Adrenal gland (tissue), 12 donors: ENCODE measurements around the gene POLR1A. TPM values are rescaled to one million over a fixed set of nuclear protein-coding genes. Genes with fewer than 3 reads are reported as not detected.
A peak's percentile ranks its signal among the peaks of the same experiment; 100 is the strongest.

Experiments
- DNase-seq, 7 donors: peaks; one replicate each; pipeline ENCODE4 v3.0.0-alpha.2; 2019 to 2020
- H3K27ac ChIP-seq, 5 donors: fragments of 200-600 bp; sonication (generic) in 4 of 5; 1 replicate in 3 of 5; 2 replicates in 2 of 5; pipeline versions ENCODE4 v1.5.1 to v1.8.0; 2016 to 2020; ENCODE audit warnings: mild to moderate bottlenecking in 1 of 5
- H3K27me3 ChIP-seq: fragments of 200-600 bp; 2 replicates; pipeline ENCODE4 v1.8.0; 2021
- H3K36me3 ChIP-seq, 2 donors: fragments of 200-600 bp; replicated peaks in 1 of 2; 1 replicate in 1 of 2; 2 replicates in 1 of 2; pipeline versions ENCODE4 v1.5.1 to v1.8.0; 2018 to 2022
- H3K4me1 ChIP-seq, 2 donors: fragments of 200-600 bp; replicated peaks in 1 of 2; 1 replicate in 1 of 2; 2 replicates in 1 of 2; pipeline versions ENCODE4 v1.5.1 to v1.8.0; 2018 to 2021
- H3K4me3 ChIP-seq, 4 donors: fragments of 200-600 bp; sonication (generic) in 3 of 4; one replicate each; pipeline ENCODE4 v1.5.1; 2016 to 2018
- H3K9me3 ChIP-seq, 3 donors: fragments of 200-600 bp; sonication (generic) in 1 of 3; replicated peaks in 1 of 3; 1 replicate in 2 of 3; 2 replicates in 1 of 3; pipeline versions ENCODE4 v1.5.1 to v1.8.0; 2016 to 2021
- POLR2A ChIP-seq, 2 donors: fragments of 450-650 bp; IDR thresholded peaks; one replicate each; pipeline ENCODE4 v1.6.1; 2017; ENCODE audit warnings: antibody characterized with exemption in 2 of 2, mild to moderate bottlenecking in 2 of 2, moderate library complexity in 1 of 2
- WGBS, 4 donors: extraction: QIAGEN DNeasy Blood & Tissue Kit in 2 of 4; methylation state at CpG; one replicate each; pipeline versions ENCODE4 v1.1.5 to v1.1.7; 2013 to 2017; 5-methylcytosine and 5-hydroxymethylcytosine counted together
- intact Hi-C, 2 donors: fragments of 100-400 bp; cut with DNase I; formaldehyde crosslinking; loops; one replicate each; pipeline versions ENCODE4 v1.14.1 to v1.15.0; 2022 to 2023
- polyA plus RNA-seq, 3 donors: library from polyadenylated mRNA; stranded (reverse); fragments of 200-250 nt in 2 of 3; fragments of 350-450 nt in 1 of 3; fragmentation: Illumina TruSeq in 1 of 3; extraction: RNeasy Lipid Tissue Mini Kit (QIAGEN cat#74804) in 1 of 3; gene quantifications; one replicate each; pipeline ENCODE4 v1.2.3, GENCODE V29; 2013 to 2014
- total RNA-seq, 9 donors: library from RNA; depleted of rRNA in 4 of 9; stranded (reverse); fragments of >200 nt in 4 of 9; fragments of 120-200 nt in 1 of 9; fragmentation: NEBNext Ultra II Directional in 1 of 9; extraction: Animal tissue kit (Norgen Biotek cat#: 25700) in 1 of 9; gene quantifications; one replicate each; pipeline versions ENCODE4 v1.1.0 to v1.2.4, GENCODE V29; 2013 to 2023
- TF ChIP-seq, protein P1 (sequence below), 6 experiments: fragments of 450-650 bp in 4 of 6; fragments of 200-600 bp in 2 of 6; sonication (generic) in 1 of 6; IDR thresholded peaks; 1 replicate in 5 of 6; 2 replicates in 1 of 6; pipeline versions ENCODE4 v1.5.1 to v1.8.0; 2016 to 2021; ENCODE audit warnings: antibody characterized with exemption in 6 of 6, mild to moderate bottlenecking in 2 of 6, moderate library complexity in 1 of 6
- donor health status: healthy with polysubstance abuse.
- donor health status: Bipolar disorder and iron deficiency.
- donor health status: DM: yes; HTN: yes; CAD: no.
- donor health status: DM: no; HTN: no; CAD: no.
- donor health status: DM: no; HTN: no; CAD: no.
- donor health status: DM: yes; HTN: yes; CAD: no.

Gene POLR1A
- total and polyA plus RNA-seq, 12 donors, result 4.6 to 50.1 (median 26.2) TPM

DNA sequence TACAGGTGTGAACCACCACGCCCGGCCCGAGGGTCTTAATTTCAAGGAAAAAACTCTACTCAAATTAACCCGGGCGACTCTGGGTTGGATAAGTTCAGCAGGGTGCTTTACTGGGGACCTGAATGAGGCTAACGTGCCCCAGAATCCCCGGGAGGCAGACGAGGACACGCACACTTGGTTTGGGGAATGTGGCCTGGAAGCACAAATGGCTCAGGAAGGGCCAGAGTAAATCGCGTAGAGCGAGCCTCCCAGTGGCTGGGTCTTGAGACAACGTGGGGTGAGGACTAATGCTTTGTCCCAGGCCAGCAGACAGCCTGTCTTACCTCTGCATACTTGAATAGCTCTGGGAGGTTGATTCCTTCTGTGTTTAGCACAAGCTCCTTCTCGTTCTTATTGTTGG, 75.8 kb downstream of the POLR1A start:
- Histone ChIP-seq H3K4me3 (no peak overlapping the region), H3K9me3 (no peaks in the 10 kb centered on the region), H3K27ac (no peak overlapping the region), H3K4me1 (peaks cover 5 to 37% of the 10 kb centered on the region in 2 donors), H3K27me3 (no peaks in the 10 kb centered on the region), H3K36me3 (peaks cover 0 to 82% of the 10 kb centered on the region in 2 donors)
- intact Hi-C loops, result loop anchor here in 1 of 2 donors (10.0 kb wide), 1 partner anchor 45 kb away; no protein-coding TSS in a partner anchor
- 92 to 96% (median 94%) methylated on average over 13 to 14 of the region's 14 CpGs for WGBS, 4 donors
- DNase-seq, result no peak
- TF ChIP-seq, protein P1, sequence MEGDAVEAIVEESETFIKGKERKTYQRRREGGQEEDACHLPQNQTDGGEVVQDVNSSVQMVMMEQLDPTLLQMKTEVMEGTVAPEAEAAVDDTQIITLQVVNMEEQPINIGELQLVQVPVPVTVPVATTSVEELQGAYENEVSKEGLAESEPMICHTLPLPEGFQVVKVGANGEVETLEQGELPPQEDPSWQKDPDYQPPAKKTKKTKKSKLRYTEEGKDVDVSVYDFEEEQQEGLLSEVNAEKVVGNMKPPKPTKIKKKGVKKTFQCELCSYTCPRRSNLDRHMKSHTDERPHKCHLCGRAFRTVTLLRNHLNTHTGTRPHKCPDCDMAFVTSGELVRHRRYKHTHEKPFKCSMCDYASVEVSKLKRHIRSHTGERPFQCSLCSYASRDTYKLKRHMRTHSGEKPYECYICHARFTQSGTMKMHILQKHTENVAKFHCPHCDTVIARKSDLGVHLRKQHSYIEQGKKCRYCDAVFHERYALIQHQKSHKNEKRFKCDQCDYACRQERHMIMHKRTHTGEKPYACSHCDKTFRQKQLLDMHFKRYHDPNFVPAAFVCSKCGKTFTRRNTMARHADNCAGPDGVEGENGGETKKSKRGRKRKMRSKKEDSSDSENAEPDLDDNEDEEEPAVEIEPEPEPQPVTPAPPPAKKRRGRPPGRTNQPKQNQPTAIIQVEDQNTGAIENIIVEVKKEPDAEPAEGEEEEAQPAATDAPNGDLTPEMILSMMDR (IDR thresholded peaks at IDR 0.05), result no peak
- no peak for TF ChIP-seq POLR2A (IDR thresholded peaks at IDR 0.05)

- H3K36me3 ChIP-seq, result peaks cover 0 to 72% of the 10 kb centered on the region in 2 donors
- peak overlapping the region in 4 of 5 donors; percentile 11 to 78 (median 53) for H3K27ac ChIP-seq
- DNase-seq, result peak; percentile 66 to 90 (median 80)
These were observed 76.8 kb downstream of the POLR1A start for GRCh38 chr2:86028766-86029381.

GRCh38 chr2:86027922-86028765, 77.5 kb downstream of the POLR1A start:
- intact Hi-C loops, result loop anchor here in 1 of 2 donors (10.0 kb wide), 1 partner anchor 47 kb away; no protein-coding TSS in a partner anchor
- H3K4me1 ChIP-seq, result peaks cover 4 to 37% of the 10 kb centered on the region in 2 donors
- no peak for TF ChIP-seq POLR2A (IDR thresholded peaks at IDR 0.05)
- TF ChIP-seq, protein P1 (IDR thresholded peaks at IDR 0.05), result no peak

More at GRCh38 chr2:86028766-86029381, 76.8 kb downstream of the POLR1A start:
- intact Hi-C loops, result loop anchor here in 1 of 2 donors (10.0 kb wide), 1 partner anchor 46 kb away; no protein-coding TSS in a partner anchor
- peaks cover 4 to 37% of the 10 kb centered on the region in 2 donors for H3K4me1 ChIP-seq
- 62 to 75% (median 69%) methylated on average over 11 to 13 of the region's 13 CpGs for WGBS, 4 donors
- TF ChIP-seq, protein P1 (IDR thresholded peaks at IDR 0.05), result no peak
- no peak for TF ChIP-seq POLR2A (IDR thresholded peaks at IDR 0.05)
- H3K4me3 ChIP-seq, result no peak overlapping the region
- no peaks in the 10 kb centered on the region for H3K9me3 ChIP-seq
- no peaks in the 10 kb centered on the region for H3K27me3 ChIP-seq

More at GRCh38 chr2:86027922-86028765, 77.5 kb downstream of the POLR1A start:
- peaks cover 0 to 65% of the 10 kb centered on the region in 2 donors for H3K36me3 ChIP-seq
- peak overlapping the region in 3 of 5 donors; percentile 11 to 78 (median 69) for H3K27ac ChIP-seq
- no peak overlapping the region for H3K4me3 ChIP-seq
- H3K9me3 ChIP-seq, result no peaks in the 10 kb centered on the region
- 76 to 83% (median 82%) methylated on average over 18 to 33 of the region's 33 CpGs for WGBS, 4 donors
- H3K27me3 ChIP-seq, result no peaks in the 10 kb centered on the region
- DNase-seq, result no peak
